ENCODE results near the gene TP73.

Gene TP73

GRCh38 chr1:3636080-3636479 lies 16.2 kb upstream of the TP73 start:
- DNase-seq = no peak

- no peak for DNase-seq
These were observed 15.8 kb upstream of the TP73 start for GRCh38 chr1:3636531-3636930.

GRCh38 chr1:3638027-3638426 lies 14.3 kb upstream of the TP73 start:
- DNase-seq = no peak

- DNase-seq = no peak
These were observed 13.6 kb upstream of the TP73 start for GRCh38 chr1:3638676-3639075.

- DNase-seq = no peak
These were observed 12.9 kb upstream of the TP73 start for GRCh38 chr1:3639397-3639911.

GRCh38 chr1:3640121-3640837 lies 12.0 kb upstream of the TP73 start:
- DNase-seq = no peak

- no peak for DNase-seq
These were observed 11.1 kb upstream of the TP73 start for GRCh38 chr1:3641046-3641760.

GRCh38 chr1:3641816-3642215 lies 10.5 kb upstream of the TP73 start:
- DNase-seq = no peak

- no peak for DNase-seq
These were observed 9.2 kb upstream of the TP73 start for GRCh38 chr1:3642919-3643675.

- DNase-seq = no peak
These were observed 8.0 kb upstream of the TP73 start for GRCh38 chr1:3644273-3644672.

- DNase-seq = no peak
These were observed 7.1 kb upstream of the TP73 start for GRCh38 chr1:3645247-3645646.

- no peak for DNase-seq
These were observed 6.5 kb upstream of the TP73 start for GRCh38 chr1:3645666-3646355.

- DNase-seq = no peak
These were observed 5.7 kb upstream of the TP73 start for GRCh38 chr1:3646596-3646995.

GRCh38 chr1:3649342-3650247 lies 2.7 kb upstream of the TP73 start, which contains the start of gene WRAP73:
Gene WRAP73, minus strand, starts transcription at chr1:3650103. Its CDS starts 104 bp downstream, at chr1:3649999.
- DNase-seq = peak; percentile 97

GRCh38 chr1:3650248-3651025 lies 1.9 kb upstream of the TP73 start:
- no peak for DNase-seq

- DNase-seq = peak; percentile 20
These were observed 1.0 kb upstream of the TP73 start for GRCh38 chr1:3651026-3651929.

GRCh38 chr1:3652548-3653285 lies 401 bp downstream of the TP73 start:
- DNase-seq = no peak

- DNase-seq = no peak
These were observed 936 bp downstream of the TP73 start for GRCh38 chr1:3653286-3653618.
